ENCODE data around the gene FAM13C.
A peak's percentile ranks its signal among the peaks of the same experiment; 100 is the strongest.
"Not testable (repeated sequence)": the region's sequence is repeated elsewhere in the genome, so short reads cannot be mapped to it uniquely, and the experiment has no call there.

FAM13C gene

GRCh38 chr10:59244871-59245270, 117.5 kb downstream of the FAM13C start:
- Histone ChIP-seq H3K27ac (no peak overlapping the region), H3K27me3 (no peaks in the 10 kb centered on the region), H3K36me3 (no peaks in the 10 kb centered on the region), H3K4me1 (peaks cover 0 to 7% (median 0%) of the 10 kb centered on the region in 4 donors), H3K9me3 (no peaks in the 10 kb centered on the region), H3K4me3 (no peak overlapping the region)
- no peak for TF ChIP-seq CTCF (IDR thresholded peaks at IDR 0.05)
- intact Hi-C loops (cut with DNase I; ENCODE audit: low total_unique reads), result loop anchor here (10.0 kb wide), 1 partner anchor 220 kb away; no protein-coding TSS in a partner anchor
- no peak for DNase-seq

GRCh38 chr10:59243611-59244195, 118.6 kb downstream of the FAM13C start:
- H3K27me3 ChIP-seq, result no peaks in the 10 kb centered on the region
- no peak overlapping the region for H3K27ac ChIP-seq
- no peak for TF ChIP-seq CTCF (IDR thresholded peaks at IDR 0.05)
- intact Hi-C loops (cut with DNase I; ENCODE audit: low total_unique reads), result loop anchor here (10.0 kb wide), 1 partner anchor 221 kb away; no protein-coding TSS in a partner anchor
- no peak for DNase-seq
- no peaks in the 10 kb centered on the region for H3K9me3 ChIP-seq
- H3K4me1 ChIP-seq, result peaks cover 0 to 7% (median 0%) of the 10 kb centered on the region in 4 donors
- no peaks in the 10 kb centered on the region for H3K36me3 ChIP-seq
- H3K4me3 ChIP-seq, result no peak overlapping the region

GRCh38 chr10:59242991-59243390, 119.4 kb downstream of the FAM13C start:
- H3K27ac ChIP-seq, result no peak overlapping the region
- intact Hi-C loops (cut with DNase I; ENCODE audit: low total_unique reads), result loop anchor here (10.0 kb wide), 1 partner anchor 222 kb away; no protein-coding TSS in a partner anchor
- H3K4me3 ChIP-seq, result no peak overlapping the region
- no peak for DNase-seq
- peaks cover 0 to 7% (median 0%) of the 10 kb centered on the region in 4 donors for H3K4me1 ChIP-seq
- H3K9me3 ChIP-seq, result no peaks in the 10 kb centered on the region
- H3K36me3 ChIP-seq, result no peaks in the 10 kb centered on the region
- no peak for TF ChIP-seq CTCF (IDR thresholded peaks at IDR 0.05)
- no peaks in the 10 kb centered on the region for H3K27me3 ChIP-seq

GRCh38 chr10:59242057-59242456, 120.3 kb downstream of the FAM13C start:
- H3K9me3 ChIP-seq, result no peaks in the 10 kb centered on the region
- TF ChIP-seq CTCF (IDR thresholded peaks at IDR 0.05), result no peak
- intact Hi-C loops (cut with DNase I; ENCODE audit: low total_unique reads), result loop anchor here (10.0 kb wide), 1 partner anchor 223 kb away; no protein-coding TSS in a partner anchor
- no peak overlapping the region for H3K4me3 ChIP-seq
- peaks cover 0 to 7% (median 0%) of the 10 kb centered on the region in 4 donors for H3K4me1 ChIP-seq
- H3K27ac ChIP-seq, result no peak overlapping the region
- no peaks in the 10 kb centered on the region for H3K36me3 ChIP-seq
- H3K27me3 ChIP-seq, result no peaks in the 10 kb centered on the region
- DNase-seq, result no peak

GRCh38 chr10:59240582-59241183, 121.7 kb downstream of the FAM13C start:
- intact Hi-C loops (cut with DNase I; ENCODE audit: low total_unique reads), result loop anchor here (2.0 to 10.0 kb wide), 2 partner anchors 224 to 382 kb away; no protein-coding TSS in a partner anchor
- peak; percentile 61 to 91 for TF ChIP-seq CTCF (IDR thresholded peaks at IDR 0.05)
- DNase-seq, result no peak
- Histone ChIP-seq H3K27me3 (no peaks in the 10 kb centered on the region), H3K9me3 (no peaks in the 10 kb centered on the region), H3K36me3 (no peaks in the 10 kb centered on the region), H3K27ac (no peak overlapping the region), H3K4me3 (no peak overlapping the region), H3K4me1 (peaks cover 0 to 6% (median 0%) of the 10 kb centered on the region in 4 donors)

- not testable (repeated sequence) for H3K4me1 ChIP-seq, H3K36me3 ChIP-seq, H3K9me3 ChIP-seq, H3K4me3 ChIP-seq, H3K27me3 ChIP-seq, H3K27ac ChIP-seq, DNase-seq
- intact Hi-C loops (cut with DNase I; ENCODE audit: low total_unique reads), result loop anchor here (10.0 kb wide), 1 partner anchor 284 kb away; no protein-coding TSS in a partner anchor
These were observed 123.2 kb downstream of the FAM13C start for GRCh38 chr10:59239108-59239507.
